ENCODE measurements around the gene SERTAD1. TPM values are rescaled to one million over a fixed set of nuclear protein-coding genes. Genes with fewer than 3 reads are reported as not detected.

Gene SERTAD1
- polyA plus RNA-seq, 1 of the 3 experiments (the other 2 are of a cell fraction), result 10.4 TPM

GRCh38 chr19:40419780-40420179 lies 6.0 kb downstream of the SERTAD1 start:
- peaks cover 7 to 15% of the 10 kb centered on the region in 2 experiments for H3K36me3 ChIP-seq (replicated peaks in 1 of 2; ENCODE audit: control insufficient read depth in 1 of 2, insufficient read depth in 2 of 2, low read length in 1 of 2)
- H3K4me3 ChIP-seq (ENCODE audit: low read depth in 2 of 2, low read length in 1 of 2), result no peak overlapping the region
- no peak for TF ChIP-seq ELF1 (IDR thresholded peaks at IDR 0.05)
- no peak for TF ChIP-seq NFIC (IDR thresholded peaks at IDR 0.05; ENCODE audit: borderline replicate concordance)
- ChIA-PET CTCF (interaction anchor here (0.5 to 2.6 kb wide), 16 partner anchors 9 to 280 kb away, joined by 3 to 27 read pairs (median 5); partner anchors contain the start of genes C19orf47 and PLD3), POLR2A (interaction anchor here (1.9 kb wide), 1 partner anchor 23 kb away, joined by 17 read pairs; the partner anchor contains the start of gene SERTAD3)
- H3K27ac ChIP-seq (ENCODE audit: low read depth in 2 of 2, low read length in 1 of 2), result no peak overlapping the region
- H2AFZ ChIP-seq (ENCODE audit: low read depth), result no peak overlapping the region
- H3K4me1 ChIP-seq (ENCODE audit: control insufficient read depth in 1 of 2, insufficient read depth in 2 of 2, low read depth in 1 of 2, low read length in 1 of 2), result peaks cover 6 to 15% of the 10 kb centered on the region in 2 experiments; a peak in 3 of 4 replicates
- DNase-seq, result no peak
- no peaks in the 10 kb centered on the region for H3K9me3 ChIP-seq
- peaks cover 34% of the 10 kb centered on the region for H3K79me2 ChIP-seq (ENCODE audit: insufficient read depth)
- WGBS (ENCODE audit: low lambda C conversion rate), result 82% methylated on average over 5 of the region's 5 CpGs
- H3K9ac ChIP-seq, result no peak overlapping the region
- H3K27me3 ChIP-seq (ENCODE audit: insufficient read depth), result no peaks in the 10 kb centered on the region
- H3K4me2 ChIP-seq, result no peak overlapping the region
- H3F3A ChIP-seq (replicated peaks; ENCODE audit: insufficient read depth), result peaks cover 28% of the 10 kb centered on the region
- no peaks in the 10 kb centered on the region for H4K20me1 ChIP-seq (ENCODE audit: insufficient read depth)
- no peaks in the 10 kb centered on the region for H3K9me2 ChIP-seq

- no peak overlapping the region for H3K9ac ChIP-seq
- DNase-seq, result no peak
- peaks cover 23% of the 10 kb centered on the region for H3F3A ChIP-seq (replicated peaks; ENCODE audit: insufficient read depth)
- no peak overlapping the region for H3K4me2 ChIP-seq
- H3K9me3 ChIP-seq, result no peaks in the 10 kb centered on the region
- H2AFZ ChIP-seq (ENCODE audit: low read depth), result no peak overlapping the region
- WGBS (ENCODE audit: low lambda C conversion rate), result 64% methylated on average over 5 of the region's 5 CpGs
- no peak overlapping the region for H3K27ac ChIP-seq (ENCODE audit: low read depth in 2 of 2, low read length in 1 of 2)
- peaks cover 6 to 11% of the 10 kb centered on the region in 2 experiments; a peak in 3 of 4 replicates for H3K4me1 ChIP-seq (ENCODE audit: control insufficient read depth in 1 of 2, insufficient read depth in 2 of 2, low read depth in 1 of 2, low read length in 1 of 2)
- TF ChIP-seq FOXJ3 (CRISPR knock-in tag; IDR thresholded peaks at IDR 0.05) (no peak), SIN3A (IDR thresholded peaks at IDR 0.05; ENCODE audit: borderline replicate concordance, low read depth, low read length) (no peak), GABPA (IDR thresholded peaks at IDR 0.05; ENCODE audit: low read depth) (no peak), RXRA (IDR thresholded peaks at IDR 0.05; ENCODE audit: borderline replicate concordance, low read depth) (no peak), MEF2A (IDR thresholded peaks at IDR 0.05; ENCODE audit: borderline replicate concordance, low read depth) (no peak), TCF12 (IDR thresholded peaks at IDR 0.05) (no peak), GATA2 (CRISPR knock-in tag; IDR thresholded peaks at IDR 0.05) (no peak), USF2 (IDR thresholded peaks at IDR 0.05; ENCODE audit: borderline replicate concordance, low read depth, low read length) (no peak), REST (IDR thresholded peaks at IDR 0.05; ENCODE audit: low read depth, low read length) (no peak), TEAD4 (IDR thresholded peaks at IDR 0.05; ENCODE audit: borderline replicate concordance, insufficient read depth) (no peak), RAD21 (IDR thresholded peaks at IDR 0.05; ENCODE audit: low read length) (no peak), TAF1 (IDR thresholded peaks at IDR 0.05; ENCODE audit: borderline replicate concordance, low read depth, low read length) (no peak), RFX5 (IDR thresholded peaks at IDR 0.05; ENCODE audit: low read length) (no peak)
- TF ChIP-seq, protein P1, sequence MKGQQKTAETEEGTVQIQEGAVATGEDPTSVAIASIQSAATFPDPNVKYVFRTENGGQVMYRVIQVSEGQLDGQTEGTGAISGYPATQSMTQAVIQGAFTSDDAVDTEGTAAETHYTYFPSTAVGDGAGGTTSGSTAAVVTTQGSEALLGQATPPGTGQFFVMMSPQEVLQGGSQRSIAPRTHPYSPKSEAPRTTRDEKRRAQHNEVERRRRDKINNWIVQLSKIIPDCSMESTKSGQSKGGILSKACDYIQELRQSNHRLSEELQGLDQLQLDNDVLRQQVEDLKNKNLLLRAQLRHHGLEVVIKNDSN (IDR thresholded peaks at IDR 0.05; ENCODE audit: borderline replicate concordance, low read depth), result no peak
- TF ChIP-seq, protein P2, sequence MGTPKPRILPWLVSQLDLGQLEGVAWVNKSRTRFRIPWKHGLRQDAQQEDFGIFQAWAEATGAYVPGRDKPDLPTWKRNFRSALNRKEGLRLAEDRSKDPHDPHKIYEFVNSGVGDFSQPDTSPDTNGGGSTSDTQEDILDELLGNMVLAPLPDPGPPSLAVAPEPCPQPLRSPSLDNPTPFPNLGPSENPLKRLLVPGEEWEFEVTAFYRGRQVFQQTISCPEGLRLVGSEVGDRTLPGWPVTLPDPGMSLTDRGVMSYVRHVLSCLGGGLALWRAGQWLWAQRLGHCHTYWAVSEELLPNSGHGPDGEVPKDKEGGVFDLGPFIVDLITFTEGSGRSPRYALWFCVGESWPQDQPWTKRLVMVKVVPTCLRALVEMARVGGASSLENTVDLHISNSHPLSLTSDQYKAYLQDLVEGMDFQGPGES (IDR thresholded peaks at IDR 0.05; ENCODE audit: low read depth, low read length), result no peak
- TF ChIP-seq, protein P3, sequence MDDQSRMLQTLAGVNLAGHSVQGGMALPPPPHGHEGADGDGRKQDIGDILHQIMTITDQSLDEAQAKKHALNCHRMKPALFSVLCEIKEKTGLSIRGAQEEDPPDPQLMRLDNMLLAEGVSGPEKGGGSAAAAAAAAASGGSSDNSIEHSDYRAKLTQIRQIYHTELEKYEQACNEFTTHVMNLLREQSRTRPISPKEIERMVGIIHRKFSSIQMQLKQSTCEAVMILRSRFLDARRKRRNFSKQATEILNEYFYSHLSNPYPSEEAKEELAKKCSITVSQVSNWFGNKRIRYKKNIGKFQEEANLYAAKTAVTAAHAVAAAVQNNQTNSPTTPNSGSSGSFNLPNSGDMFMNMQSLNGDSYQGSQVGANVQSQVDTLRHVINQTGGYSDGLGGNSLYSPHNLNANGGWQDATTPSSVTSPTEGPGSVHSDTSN (IDR thresholded peaks at IDR 0.05), result no peak
- H4K20me1 ChIP-seq (ENCODE audit: insufficient read depth), result no peaks in the 10 kb centered on the region
- H3K9me2 ChIP-seq, result no peaks in the 10 kb centered on the region
- H3K4me3 ChIP-seq (ENCODE audit: low read depth in 2 of 2, low read length in 1 of 2), result no peak overlapping the region
- ChIA-PET POLR2A (no interaction called here), CTCF (interaction anchor here (0.5 to 2.6 kb wide), 4 partner anchors 24 to 144 kb away, joined by 3 to 16 read pairs (median 4); no protein-coding TSS in a partner anchor)
- H3K27me3 ChIP-seq (ENCODE audit: insufficient read depth), result no peaks in the 10 kb centered on the region
- peaks cover 27% of the 10 kb centered on the region for H3K79me2 ChIP-seq (ENCODE audit: insufficient read depth)
- H3K36me3 ChIP-seq (replicated peaks in 1 of 2; ENCODE audit: control insufficient read depth in 1 of 2, insufficient read depth in 2 of 2, low read length in 1 of 2), result peaks cover 7 to 15% of the 10 kb centered on the region in 2 experiments
These were observed 6.7 kb downstream of the SERTAD1 start for GRCh38 chr19:40419066-40419612.
